ENCODE results near the gene VPS13C.

The VPS13C gene

GRCh38 chr15:62060113-62060895 is at the start of gene VPS13C:
Gene VPS13C, minus strand, starts transcription at chr15:62060447. Its CDS starts 73 bp downstream, at chr15:62060374.
- peak; percentile 89 for DNase-seq

- DNase-seq = no peak
Measured at GRCh38 chr15:62109437-62109836, 49.2 kb upstream of the VPS13C start.

GRCh38 chr15:62108411-62108810 is 48.2 kb upstream of the VPS13C start:
- DNase-seq = no peak

- no peak for DNase-seq
Measured at GRCh38 chr15:62107571-62108121, 47.4 kb upstream of the VPS13C start.

GRCh38 chr15:62106096-62106495 is 45.8 kb upstream of the VPS13C start:
- DNase-seq = no peak

GRCh38 chr15:62105266-62105665 is 45.0 kb upstream of the VPS13C start:
- DNase-seq = no peak

- DNase-seq = no peak
Measured at GRCh38 chr15:62104846-62105245, 44.6 kb upstream of the VPS13C start.

- no peak for DNase-seq
Measured at GRCh38 chr15:62104401-62104800, 44.2 kb upstream of the VPS13C start.

- DNase-seq = no peak
Measured at GRCh38 chr15:62103431-62103830, 43.2 kb upstream of the VPS13C start.

GRCh38 chr15:62099094-62099601 is 38.9 kb upstream of the VPS13C start:
- no peak for DNase-seq

- no peak for DNase-seq
Measured at GRCh38 chr15:62094388-62094787, 34.1 kb upstream of the VPS13C start.

- no peak for DNase-seq
Measured at GRCh38 chr15:62093809-62094208, 33.6 kb upstream of the VPS13C start.

GRCh38 chr15:62090988-62091387 is 30.7 kb upstream of the VPS13C start:
- DNase-seq = no peak

- no peak for DNase-seq
Measured at GRCh38 chr15:62089616-62090015, 29.4 kb upstream of the VPS13C start.

- no peak for DNase-seq
Measured at GRCh38 chr15:62088353-62088693, 28.1 kb upstream of the VPS13C start.

GRCh38 chr15:62087671-62088352 is 27.6 kb upstream of the VPS13C start:
- DNase-seq = no peak

- DNase-seq = no peak
Measured at GRCh38 chr15:62085740-62086139, 25.5 kb upstream of the VPS13C start.

GRCh38 chr15:62083194-62084154 is 23.2 kb upstream of the VPS13C start:
- no peak for DNase-seq

- no peak for DNase-seq
Measured at GRCh38 chr15:62079594-62079993, 19.3 kb upstream of the VPS13C start.

- DNase-seq = no peak
Measured at GRCh38 chr15:62075595-62076277, 15.5 kb upstream of the VPS13C start.

- no peak for DNase-seq
Measured at GRCh38 chr15:62071711-62072308, 11.6 kb upstream of the VPS13C start.

GRCh38 chr15:62069551-62069950 is 9.3 kb upstream of the VPS13C start:
- DNase-seq = no peak

Measured in activated gamma-delta T cell treated with Interleukin-2 at 50 U/mL for 16 hours (primary cell).